Measurements from ENCODE around the gene GSAP. TPM values are rescaled to one million over a fixed set of nuclear protein-coding genes. Genes with fewer than 3 reads are reported as not detected.

The GSAP gene
- total RNA-seq, 1 experiment from 2014 or later, result 25.7 TPM

- Mint-ChIP-seq H3K27ac (ENCODE audit: unreplicated experiment) (no peak overlapping the region), H3K4me1 (ENCODE audit: low read depth, unreplicated experiment) (peaks cover 12% of the 10 kb centered on the region), H3K36me3 (ENCODE audit: insufficient read depth, unreplicated experiment) (no peaks in the 10 kb centered on the region), H3K27me3 (ENCODE audit: insufficient read depth, unreplicated experiment) (no peaks in the 10 kb centered on the region), H3K9me3 (ENCODE audit: unreplicated experiment) (no peaks in the 10 kb centered on the region), H3K4me3 (ENCODE audit: unreplicated experiment) (no peak overlapping the region)
- Histone ChIP-seq H3K36me3 (ENCODE audit: control insufficient read depth, insufficient read depth, low read length) (no peaks in the 10 kb centered on the region), H3K9me3 (no peaks in the 10 kb centered on the region), H3K4me1 (0 out of 2 replicates have a peak, but pooled peaks cover 4% of the 10 kb centered on the region), H3K4me3 (ENCODE audit: low read depth, low read length) (no peak overlapping the region), H3K27me3 (replicated peaks; ENCODE audit: control insufficient read depth, insufficient read depth, low read length) (no peaks in the 10 kb centered on the region)
- TF ChIP-seq, protein P1, sequence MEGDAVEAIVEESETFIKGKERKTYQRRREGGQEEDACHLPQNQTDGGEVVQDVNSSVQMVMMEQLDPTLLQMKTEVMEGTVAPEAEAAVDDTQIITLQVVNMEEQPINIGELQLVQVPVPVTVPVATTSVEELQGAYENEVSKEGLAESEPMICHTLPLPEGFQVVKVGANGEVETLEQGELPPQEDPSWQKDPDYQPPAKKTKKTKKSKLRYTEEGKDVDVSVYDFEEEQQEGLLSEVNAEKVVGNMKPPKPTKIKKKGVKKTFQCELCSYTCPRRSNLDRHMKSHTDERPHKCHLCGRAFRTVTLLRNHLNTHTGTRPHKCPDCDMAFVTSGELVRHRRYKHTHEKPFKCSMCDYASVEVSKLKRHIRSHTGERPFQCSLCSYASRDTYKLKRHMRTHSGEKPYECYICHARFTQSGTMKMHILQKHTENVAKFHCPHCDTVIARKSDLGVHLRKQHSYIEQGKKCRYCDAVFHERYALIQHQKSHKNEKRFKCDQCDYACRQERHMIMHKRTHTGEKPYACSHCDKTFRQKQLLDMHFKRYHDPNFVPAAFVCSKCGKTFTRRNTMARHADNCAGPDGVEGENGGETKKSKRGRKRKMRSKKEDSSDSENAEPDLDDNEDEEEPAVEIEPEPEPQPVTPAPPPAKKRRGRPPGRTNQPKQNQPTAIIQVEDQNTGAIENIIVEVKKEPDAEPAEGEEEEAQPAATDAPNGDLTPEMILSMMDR (IDR thresholded peaks at IDR 0.05; ENCODE audit: insufficient read depth in 1 of 2, low read depth in 1 of 2, low read length in 1 of 2, severe bottlenecking in 1 of 2, unreplicated experiment in 1 of 2), result no peak
- POLR2A ChIA-PET, result no interaction called here
- intact Hi-C loops (cut with micrococcal nuclease; ENCODE audit: unreplicated experiment), result no loop called here
- no peak for DNase-seq
- no TSS peak for BruUV-seq (replicated peaks)
- CTCF ChIA-PET, result no interaction called here
Observed at GRCh38 chr7:77441046-77441445, 24.9 kb upstream of the GSAP start.

DNA sequence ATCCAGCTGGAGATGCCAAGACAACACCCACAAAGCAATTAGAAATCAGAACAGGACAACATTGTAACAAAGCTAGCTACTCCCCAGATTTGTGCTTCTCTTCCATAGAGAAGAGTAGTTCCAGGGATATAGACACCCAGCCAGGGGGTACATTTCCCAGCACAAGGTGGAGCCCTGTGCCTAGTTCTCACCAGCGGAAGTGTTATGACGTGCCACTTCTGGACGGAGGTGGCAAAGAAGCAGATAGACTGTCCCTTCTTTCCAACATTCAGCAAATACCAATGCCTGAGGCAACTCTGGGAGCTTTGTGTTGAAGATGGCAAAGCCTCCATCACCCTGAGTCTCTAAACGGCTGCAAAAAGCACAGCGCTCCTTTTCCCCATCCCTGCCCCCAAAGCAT lies 23.4 kb upstream of the GSAP start:
- POLR2A ChIA-PET, result no interaction called here
- CTCF ChIA-PET, result interaction anchor here (1.7 kb wide), 1 partner anchor 108 kb away, joined by 5 read pairs; no protein-coding TSS in a partner anchor

GRCh38 chr7:77438131-77438530 lies 22.0 kb upstream of the GSAP start:
- Mint-ChIP-seq H3K4me3 (ENCODE audit: unreplicated experiment) (no peak overlapping the region), H3K27ac (ENCODE audit: unreplicated experiment) (no peak overlapping the region), H3K36me3 (ENCODE audit: insufficient read depth, unreplicated experiment) (no peaks in the 10 kb centered on the region), H3K4me1 (ENCODE audit: low read depth, unreplicated experiment) (peaks cover 12% of the 10 kb centered on the region), H3K27me3 (ENCODE audit: insufficient read depth, unreplicated experiment) (no peaks in the 10 kb centered on the region), H3K9me3 (ENCODE audit: unreplicated experiment) (no peaks in the 10 kb centered on the region)
- Histone ChIP-seq H3K4me1 (0 out of 2 replicates have a peak, but pooled peaks cover 4% of the 10 kb centered on the region), H3K4me3 (ENCODE audit: low read depth, low read length) (no peak overlapping the region), H3K9me3 (no peaks in the 10 kb centered on the region), H3K27me3 (replicated peaks; ENCODE audit: control insufficient read depth, insufficient read depth, low read length) (no peaks in the 10 kb centered on the region), H3K36me3 (ENCODE audit: control insufficient read depth, insufficient read depth, low read length) (no peaks in the 10 kb centered on the region)
- TF ChIP-seq, protein P1 (IDR thresholded peaks at IDR 0.05; ENCODE audit: insufficient read depth in 1 of 2, low read depth in 1 of 2, low read length in 1 of 2, severe bottlenecking in 1 of 2, unreplicated experiment in 1 of 2), result no peak
- intact Hi-C loops (cut with micrococcal nuclease; ENCODE audit: unreplicated experiment), result loop anchor here (2.0 kb wide), 1 partner anchor 101 kb away; no protein-coding TSS in a partner anchor
- ChIA-PET POLR2A (no interaction called here), CTCF (no interaction called here)
- no peak for DNase-seq
- BruUV-seq (replicated peaks), result no TSS peak

More for the DNA sequence above, 23.4 kb upstream of the GSAP start:
- Mint-ChIP-seq H3K27ac (ENCODE audit: unreplicated experiment) (no peak overlapping the region), H3K4me1 (ENCODE audit: low read depth, unreplicated experiment) (peaks cover 12% of the 10 kb centered on the region), H3K27me3 (ENCODE audit: insufficient read depth, unreplicated experiment) (no peaks in the 10 kb centered on the region), H3K9me3 (ENCODE audit: unreplicated experiment) (no peaks in the 10 kb centered on the region), H3K36me3 (ENCODE audit: insufficient read depth, unreplicated experiment) (no peaks in the 10 kb centered on the region), H3K4me3 (ENCODE audit: unreplicated experiment) (no peak overlapping the region)
- TF ChIP-seq, protein P1 (IDR thresholded peaks at IDR 0.05; ENCODE audit: insufficient read depth in 1 of 2, low read depth in 1 of 2, low read length in 1 of 2, severe bottlenecking in 1 of 2, unreplicated experiment in 1 of 2), result peak; percentile 64 to 65
- no peaks in the 10 kb centered on the region for H3K9me3 ChIP-seq
- no TSS peak for BruUV-seq (replicated peaks)
- H3K4me3 ChIP-seq (ENCODE audit: low read depth, low read length), result no peak overlapping the region
- intact Hi-C loops (cut with micrococcal nuclease; ENCODE audit: unreplicated experiment), result loop anchor here (1.0 to 2.0 kb wide), 3 partner anchors 99 to 320 kb away; no protein-coding TSS in a partner anchor
- 0 out of 2 replicates have a peak, but pooled peaks cover 4% of the 10 kb centered on the region for H3K4me1 ChIP-seq
- no peaks in the 10 kb centered on the region for H3K27me3 ChIP-seq (replicated peaks; ENCODE audit: control insufficient read depth, insufficient read depth, low read length)
- H3K36me3 ChIP-seq (ENCODE audit: control insufficient read depth, insufficient read depth, low read length), result no peaks in the 10 kb centered on the region
- DNase-seq, result peak; percentile 74 to 77

All from Caco-2 (cell line).